SHP77 (cell line): ENCODE measurements around the gene TEX19.

Experiments used
- DNase-seq, 2 experiments: peaks; one replicate each; lab custom pipeline; 2025; lab: John Stamatoyannopoulos, UW

TEX19 gene

DNA sequence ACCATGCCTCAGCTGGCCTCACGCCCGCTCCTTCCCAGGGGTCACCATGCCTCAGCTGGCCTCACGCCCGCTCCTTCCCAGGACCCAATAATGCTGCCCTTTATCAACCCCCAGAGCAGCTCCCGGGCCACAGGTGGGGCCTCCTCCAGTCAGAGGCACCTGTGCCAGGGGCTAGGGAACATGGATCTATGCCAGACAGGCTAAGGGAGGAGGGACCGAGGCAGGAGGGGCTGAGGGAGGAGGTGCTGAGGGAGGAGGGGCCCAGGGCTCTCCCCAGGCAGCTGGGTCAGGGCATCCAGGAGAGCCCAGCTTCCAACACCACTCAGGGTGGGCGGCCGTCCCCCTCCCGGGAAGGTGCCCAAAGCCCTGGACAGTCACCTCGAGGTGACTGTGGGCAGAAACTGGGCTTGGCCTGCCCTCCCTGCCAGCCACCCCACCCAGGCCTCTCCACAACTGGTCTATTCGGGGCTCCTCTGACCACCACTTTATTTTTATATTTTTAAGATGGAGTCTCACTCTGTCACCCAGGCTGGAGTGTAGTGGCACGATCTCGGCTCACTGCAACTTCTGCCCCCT, 31.9 kb downstream of the TEX19 start:
- DNase-seq, result no peak

DNA sequence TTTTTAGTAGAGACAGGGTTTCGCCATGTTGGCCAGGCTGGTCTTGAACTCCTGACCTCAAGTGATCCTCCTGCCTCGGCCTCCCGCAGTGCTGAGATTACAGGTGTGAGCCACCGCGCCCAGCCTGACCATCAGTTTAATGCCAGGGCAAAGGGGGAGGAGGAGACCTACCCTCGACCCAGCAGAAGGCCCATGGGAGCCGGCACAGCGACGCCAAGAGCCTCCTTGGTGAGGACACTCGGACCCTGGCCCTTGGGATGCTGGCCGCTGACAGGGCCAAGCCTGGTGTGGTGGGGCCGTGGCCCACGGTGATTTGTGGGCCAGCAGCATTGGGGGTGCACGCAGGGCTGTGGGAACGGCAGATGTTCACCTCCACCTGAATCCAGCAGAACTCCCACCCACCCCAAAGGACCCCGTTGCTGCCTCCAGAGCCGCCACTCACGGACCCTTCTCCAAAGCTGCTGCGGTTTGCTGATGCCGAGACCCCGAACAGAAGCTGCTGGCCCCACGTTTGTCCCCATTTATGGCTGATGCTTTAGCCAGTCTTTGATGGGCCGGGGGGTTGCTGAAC, 32.5 kb downstream of the TEX19 start:
- DNase-seq, result no peak

- no peak for DNase-seq
These were observed 33.3 kb downstream of the TEX19 start for GRCh38 chr17:82392209-82392920.

DNA sequence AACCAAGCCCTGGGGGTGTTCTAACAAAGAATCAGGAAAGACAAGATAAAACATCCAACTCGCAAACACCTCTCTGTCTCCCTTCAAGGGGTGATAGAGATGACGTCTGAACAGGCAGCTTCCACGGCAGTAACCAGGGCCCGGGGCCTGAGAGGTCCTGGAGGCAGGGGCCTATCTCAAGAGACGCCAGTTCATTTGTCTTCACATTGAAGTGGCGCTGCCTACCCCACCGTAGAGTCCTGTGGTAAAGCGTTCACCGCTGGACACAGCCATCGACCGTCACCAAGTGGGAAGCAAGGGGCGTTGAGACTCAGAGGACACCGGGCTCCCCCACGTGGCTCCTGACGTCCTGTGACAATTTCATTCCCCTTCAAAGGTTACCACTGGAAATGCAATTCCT, 33.9 kb downstream of the TEX19 start:
- no peak for DNase-seq

GRCh38 chr17:82394278-82394677, 35.2 kb downstream of the TEX19 start:
- no peak for DNase-seq

DNA sequence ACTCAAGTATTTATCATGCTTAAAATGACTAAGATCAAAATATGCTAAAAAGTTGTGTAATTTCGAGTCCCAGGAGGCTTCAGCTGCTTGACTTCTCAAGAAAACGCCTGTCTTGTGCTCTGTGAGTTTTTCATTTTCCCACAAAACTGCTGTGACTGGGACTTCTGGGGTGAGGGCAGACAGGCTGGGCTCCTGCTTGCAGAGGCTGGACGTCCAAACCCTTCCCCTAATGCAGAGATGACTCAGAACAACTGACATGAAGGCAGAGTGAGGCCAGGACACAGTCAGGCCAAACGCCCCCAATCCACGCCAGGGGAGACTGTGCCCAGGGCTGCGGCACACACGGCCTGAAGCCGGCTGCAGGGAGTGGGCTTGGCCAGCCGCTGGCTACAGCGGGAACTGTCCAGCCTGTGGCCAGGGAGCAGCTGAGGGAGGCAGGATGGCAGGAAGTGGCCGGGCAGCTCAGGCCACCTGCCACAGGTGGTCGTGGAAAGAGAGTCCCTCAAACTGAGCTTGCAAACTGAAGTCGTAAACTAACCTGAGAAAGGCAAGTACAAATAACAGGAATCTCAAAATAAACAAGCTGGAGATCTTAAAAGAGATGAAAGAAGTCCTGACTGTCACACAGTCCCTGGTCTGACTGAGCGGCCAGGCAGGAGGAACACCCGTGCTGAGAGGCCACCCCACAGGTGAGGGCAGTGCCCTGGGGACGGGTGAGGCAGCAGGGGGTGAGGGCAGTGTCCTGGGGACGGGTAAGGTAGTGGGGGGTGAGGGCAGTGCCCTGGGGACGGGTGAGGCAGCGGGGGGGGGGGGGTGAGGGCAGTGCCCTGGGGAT, 37.8 kb downstream of the TEX19 start:
- no peak for DNase-seq

- no peak for DNase-seq
These were observed 38.6 kb downstream of the TEX19 start for GRCh38 chr17:82397449-82398335.

DNA sequence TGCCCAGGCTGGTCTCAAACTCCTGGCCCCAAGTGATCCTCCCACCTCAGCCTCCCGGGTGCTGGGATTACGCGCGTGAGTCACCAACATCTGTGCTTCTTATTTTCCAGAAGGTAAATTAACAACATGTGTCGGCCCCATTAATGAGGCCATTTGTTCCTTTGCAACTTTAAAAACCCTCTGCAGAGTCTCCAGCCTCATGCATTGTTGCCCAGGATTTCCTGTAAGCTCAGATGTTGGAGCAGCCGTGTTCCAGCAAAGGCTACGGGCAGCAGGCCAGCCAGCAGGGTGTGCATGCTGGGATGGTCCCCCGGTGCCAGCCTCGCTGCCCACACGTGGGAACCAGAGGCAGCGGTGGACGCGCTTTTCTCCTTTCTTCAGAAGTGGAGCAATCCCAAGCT, 40.0 kb downstream of the TEX19 start:
- DNase-seq, result no peak

GRCh38 chr17:82399601-82400101, 40.6 kb downstream of the TEX19 start:
- peak; percentile 23 to 26 for DNase-seq

GRCh38 chr17:82400206-82400605, 41.2 kb downstream of the TEX19 start:
- no peak for DNase-seq

GRCh38 chr17:82400830-82401229, 41.8 kb downstream of the TEX19 start:
- no peak for DNase-seq

- DNase-seq, result no peak
These were observed 43.8 kb downstream of the TEX19 start for GRCh38 chr17:82402865-82403264.

- DNase-seq, result no peak
These were observed 44.9 kb downstream of the TEX19 start for GRCh38 chr17:82403662-82404660.

GRCh38 chr17:82405051-82405450, 46.0 kb downstream of the TEX19 start:
- DNase-seq, result no peak

GRCh38 chr17:82406131-82406671, 47.2 kb downstream of the TEX19 start:
- DNase-seq, result no peak

- no peak for DNase-seq
These were observed 48.2 kb downstream of the TEX19 start for GRCh38 chr17:82407255-82407654.

DNA sequence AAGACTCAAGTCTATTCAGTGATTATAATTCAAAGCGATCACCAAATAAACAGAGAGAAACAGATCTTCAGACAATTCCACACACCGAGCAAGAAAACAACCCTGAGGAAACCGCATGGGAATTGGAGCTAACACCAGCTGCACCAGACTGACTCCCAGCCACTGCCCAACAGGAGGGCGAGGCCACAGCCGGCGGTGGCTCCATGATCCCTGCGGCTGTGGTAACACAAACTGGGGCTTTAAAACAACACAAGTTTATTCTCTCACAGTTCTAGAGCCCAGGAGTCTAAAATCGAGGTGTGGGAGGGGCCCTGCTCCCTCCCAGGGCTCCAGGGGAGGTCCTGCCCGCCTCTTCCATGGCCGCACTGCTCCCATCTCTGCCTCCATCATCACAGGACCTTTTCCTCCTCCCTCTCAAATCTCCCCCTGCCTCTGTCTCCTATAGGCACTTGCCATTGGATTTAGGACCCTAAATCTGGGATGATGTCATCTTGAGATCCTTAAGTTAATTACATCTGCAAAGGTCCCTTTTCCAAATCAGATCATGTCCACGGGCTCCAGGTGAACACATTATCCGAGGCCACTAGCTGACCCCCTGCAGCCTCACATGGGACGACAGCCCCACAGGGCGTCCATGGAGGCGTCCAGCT, 49.4 kb downstream of the TEX19 start:
- no peak for DNase-seq

- no peak for DNase-seq
These were observed 49.9 kb downstream of the TEX19 start for GRCh38 chr17:82408938-82409318.

DNA sequence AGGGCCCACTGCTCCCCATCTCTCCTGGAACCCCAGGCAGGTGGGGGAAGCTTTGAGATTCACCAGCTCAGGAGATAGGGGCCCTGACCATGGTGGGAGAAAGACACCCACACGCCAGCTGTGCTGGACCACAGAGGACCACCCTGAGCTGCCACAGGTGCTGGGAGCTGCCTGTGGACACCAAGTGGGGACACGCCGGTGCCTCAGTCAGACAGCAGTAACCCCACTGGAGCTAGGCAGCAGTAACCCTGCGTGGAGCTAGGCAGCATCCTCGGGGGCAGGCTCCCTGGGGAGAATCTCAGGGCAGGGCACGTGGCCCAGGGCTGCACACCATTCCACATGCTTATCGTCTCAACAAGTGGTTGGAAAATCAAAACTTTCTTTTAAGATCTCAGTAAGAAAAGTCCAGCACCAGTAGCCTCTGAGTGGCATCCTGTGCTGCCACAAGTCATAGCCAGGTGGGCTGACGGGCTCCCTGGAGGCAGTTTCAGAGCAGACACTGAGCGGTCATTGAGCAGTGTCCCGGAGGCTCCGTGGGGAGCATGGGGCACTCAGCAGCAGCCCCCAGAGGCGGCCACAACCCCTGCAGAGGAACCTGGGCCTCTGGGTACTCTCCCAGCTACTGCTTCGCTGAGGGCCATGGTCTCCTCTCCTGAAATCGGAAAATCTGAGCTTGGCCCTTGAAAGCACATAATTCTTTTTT, 51.1 kb downstream of the TEX19 start:
- no peak for DNase-seq
